Measurements from ENCODE around the gene SNX1. TPM values are rescaled to one million over a fixed set of nuclear protein-coding genes. Genes with fewer than 3 reads are reported as not detected.

Gene SNX1
- total and polyA plus RNA-seq, 2 donors (not counting 3 experiments of a cell fraction or from before 2014, with no cell fraction given): 56.0 to 113 TPM

DNA sequence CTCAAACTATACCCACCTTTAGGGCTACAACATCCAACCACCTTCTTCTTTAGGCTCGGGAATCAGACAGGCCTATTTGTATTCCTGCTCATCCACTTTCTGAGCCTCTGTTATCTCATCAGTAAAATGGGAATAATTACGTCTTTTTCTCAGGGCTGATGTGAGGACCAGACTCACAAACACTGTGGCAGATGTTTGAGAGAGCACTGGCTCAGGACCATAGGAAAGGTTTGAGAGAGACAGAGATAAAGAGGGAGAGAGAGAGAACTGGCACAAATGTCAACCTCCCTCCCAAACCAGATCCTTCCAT, 44.7 kb upstream of the SNX1 start:
- no TSS peak for BruUV-seq (replicated peaks)
- Histone ChIP-seq H4K20me1 (replicated peaks; ENCODE audit: control insufficient read depth, extremely low read depth, insufficient read depth, low read length) (no peaks in the 10 kb centered on the region), H3K4me2 (ENCODE audit: insufficient read depth, low read length) (no peak overlapping the region), H3K4me3 (replicated peaks in 1 of 3; ENCODE audit: insufficient read depth in 1 of 3, low read depth in 1 of 3, low read length in 3 of 3) (no peak overlapping the region), H3K27me3 (ENCODE audit: control insufficient read depth in 2 of 2, insufficient read depth in 2 of 2, low read length in 2 of 2) (peaks cover 3 to 5% of the 10 kb centered on the region in 2 experiments), H3K9ac (replicated peaks; ENCODE audit: extremely low read depth, insufficient read depth, low read length) (no peak overlapping the region), H3K4me1 (ENCODE audit: control insufficient read depth, extremely low read depth, insufficient read depth, low read length) (peaks cover 3% of the 10 kb centered on the region), H3K79me2 (ENCODE audit: control insufficient read depth, insufficient read depth, low read length) (no peaks in the 10 kb centered on the region), H3K36me3 (ENCODE audit: control insufficient read depth in 2 of 2, extremely low read depth in 1 of 2, insufficient read depth in 2 of 2, low read length in 2 of 2) (no peaks in the 10 kb centered on the region), H3K9me1 (replicated peaks; ENCODE audit: control insufficient read depth, extremely low read depth, insufficient read depth, low read length) (no peaks in the 10 kb centered on the region), H3K9me3 (replicated peaks; ENCODE audit: control insufficient read depth, insufficient read depth, low read length) (no peaks in the 10 kb centered on the region), H2AFZ (ENCODE audit: low read depth, low read length) (no peak overlapping the region), H3K27ac (ENCODE audit: insufficient read depth, low read depth, low read length) (no peak overlapping the region)
- no peak for FAIRE-seq
- TF ChIP-seq EZH2 (IDR thresholded peaks at IDR 0.05; ENCODE audit: borderline replicate concordance, low read depth, low read length, severe bottlenecking) (no peak), MYC (IDR thresholded peaks at IDR 0.05; ENCODE audit: low read depth, low read length) (no peak), JUN (IDR thresholded peaks at IDR 0.05; ENCODE audit: borderline replicate concordance, insufficient read depth, insufficient read length, low read depth) (no peak), POLR2AphosphoS5 (IDR thresholded peaks at IDR 0.05; ENCODE audit: insufficient read depth, low read depth, low read length) (no peak), GATA2 (IDR thresholded peaks at IDR 0.05; ENCODE audit: insufficient read depth, insufficient read length, low read depth, low read length) (no peak), FOS (IDR thresholded peaks at IDR 0.05; ENCODE audit: borderline replicate concordance, insufficient read depth, low read length) (no peak), POLR2A (IDR thresholded peaks at IDR 0.05; ENCODE audit: low read depth, low read length) (no peak), MAX (IDR thresholded peaks at IDR 0.05; ENCODE audit: insufficient read depth, insufficient read length) (no peak)
- TF ChIP-seq, protein P1, sequence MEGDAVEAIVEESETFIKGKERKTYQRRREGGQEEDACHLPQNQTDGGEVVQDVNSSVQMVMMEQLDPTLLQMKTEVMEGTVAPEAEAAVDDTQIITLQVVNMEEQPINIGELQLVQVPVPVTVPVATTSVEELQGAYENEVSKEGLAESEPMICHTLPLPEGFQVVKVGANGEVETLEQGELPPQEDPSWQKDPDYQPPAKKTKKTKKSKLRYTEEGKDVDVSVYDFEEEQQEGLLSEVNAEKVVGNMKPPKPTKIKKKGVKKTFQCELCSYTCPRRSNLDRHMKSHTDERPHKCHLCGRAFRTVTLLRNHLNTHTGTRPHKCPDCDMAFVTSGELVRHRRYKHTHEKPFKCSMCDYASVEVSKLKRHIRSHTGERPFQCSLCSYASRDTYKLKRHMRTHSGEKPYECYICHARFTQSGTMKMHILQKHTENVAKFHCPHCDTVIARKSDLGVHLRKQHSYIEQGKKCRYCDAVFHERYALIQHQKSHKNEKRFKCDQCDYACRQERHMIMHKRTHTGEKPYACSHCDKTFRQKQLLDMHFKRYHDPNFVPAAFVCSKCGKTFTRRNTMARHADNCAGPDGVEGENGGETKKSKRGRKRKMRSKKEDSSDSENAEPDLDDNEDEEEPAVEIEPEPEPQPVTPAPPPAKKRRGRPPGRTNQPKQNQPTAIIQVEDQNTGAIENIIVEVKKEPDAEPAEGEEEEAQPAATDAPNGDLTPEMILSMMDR (IDR thresholded peaks at IDR 0.05; ENCODE audit: extremely low read depth in 1 of 2, insufficient read depth in 1 of 2, low read depth in 1 of 2, low read length in 2 of 2): no peak
- intact Hi-C loops (cut with micrococcal nuclease): no loop called here
- ChIA-PET POLR2A (no interaction called here), CTCF (interaction anchor here (1.0 to 1.6 kb wide), 3 partner anchors 15 to 299 kb away, joined by 3 to 6 read pairs (median 5); no protein-coding TSS in a partner anchor)
- dilution Hi-C loops (cut with MboI; ENCODE audit: extremely low pct_ligation_motif_present, low sequenced_read_pairs): no loop called here
- DNase-seq (ENCODE audit: low read depth, low spot score): no peak

All from endothelial cell of umbilical vein (primary cell).